ENCODE results near the gene DTX3.
"Not testable (repeated sequence)": the region's sequence is repeated elsewhere in the genome, so short reads cannot be mapped to it uniquely, and the experiment has no call there.

The DTX3 gene

GRCh38 chr12:57607958-57608663 is 3.5 kb downstream of the DTX3 start:
- DNase-seq (ENCODE audit: low read depth): no peak

DNA sequence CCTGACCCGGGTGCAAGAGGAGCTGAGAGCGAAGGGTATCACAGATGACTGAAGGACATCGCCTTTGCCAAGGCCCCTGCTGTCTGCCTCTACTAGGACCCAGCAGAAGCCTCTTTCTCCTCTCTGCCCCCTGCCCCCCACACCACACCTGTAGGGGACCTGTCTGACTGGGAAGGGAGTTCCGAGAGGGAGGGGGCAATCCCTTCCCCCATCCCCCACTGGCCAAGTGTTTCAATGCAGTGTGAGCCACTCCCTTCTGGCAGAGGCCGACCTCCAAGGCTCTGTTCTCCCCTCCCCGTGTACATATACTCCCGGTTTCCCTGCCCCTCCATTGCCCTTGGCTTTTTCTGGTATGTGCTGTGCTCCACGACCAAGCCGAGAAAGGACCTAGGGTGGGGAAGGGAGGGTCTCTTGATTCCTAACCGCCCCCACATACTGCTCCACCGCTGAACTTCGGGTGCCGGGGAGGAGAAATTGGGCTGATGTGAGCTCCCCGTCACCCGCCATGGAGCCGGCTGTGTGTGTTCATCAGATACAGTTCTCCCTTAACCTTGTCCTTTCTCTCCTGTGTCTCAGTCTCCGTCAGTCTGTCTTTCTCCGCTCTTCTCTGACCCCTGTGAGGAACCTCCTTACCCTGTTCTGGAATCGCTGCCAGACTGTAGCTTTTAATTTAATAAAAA is 4.6 kb downstream of the DTX3 start:
- no peak for DNase-seq (ENCODE audit: low read depth)

GRCh38 chr12:57609781-57610553 is 5.3 kb downstream of the DTX3 start:
- DNase-seq (ENCODE audit: low read depth): no peak

GRCh38 chr12:57610554-57611107 is 6.0 kb downstream of the DTX3 start:
- no peak for DNase-seq (ENCODE audit: low read depth)

DNA sequence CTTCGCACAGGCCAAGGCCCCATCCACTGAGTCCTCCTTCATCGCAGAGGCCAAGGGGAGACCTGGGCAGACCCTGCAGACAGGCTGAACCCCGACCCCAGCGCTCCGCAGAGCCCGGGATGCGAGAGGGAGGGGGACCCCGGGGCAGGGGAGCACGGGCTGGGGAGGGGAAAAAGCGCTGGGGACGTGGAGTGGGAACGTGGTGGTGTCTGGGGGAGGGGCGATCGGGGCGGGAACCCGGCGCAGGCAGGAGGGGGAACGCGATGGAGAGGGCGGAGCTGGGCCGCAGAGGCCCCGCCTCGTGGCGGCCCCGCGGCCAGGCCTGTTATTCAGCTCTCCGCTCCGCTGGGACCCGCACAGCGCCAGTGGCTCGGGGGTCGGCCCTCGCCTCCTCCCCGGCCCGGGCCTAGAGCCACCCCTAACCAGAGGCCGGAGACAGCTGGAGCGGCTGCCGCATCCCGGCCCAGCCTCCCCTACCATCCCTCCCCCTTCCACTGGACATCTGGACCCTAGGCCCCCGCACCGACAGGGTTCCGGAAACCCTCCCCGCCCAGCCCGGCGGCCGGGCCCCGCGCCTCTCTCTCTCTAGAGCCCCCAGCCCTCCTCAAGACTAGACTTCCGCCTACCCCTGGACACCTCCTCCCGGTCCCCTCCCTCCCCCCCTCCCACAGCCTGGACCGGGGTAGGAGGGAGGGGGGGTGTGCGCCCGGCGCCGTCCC is 6.6 kb downstream of the DTX3 start, which contains the start of gene ARHGEF25:
Gene ARHGEF25, plus strand, starts transcription at position 328 of the 719 bp plus-strand sequence. CDS start 460 bp downstream, outside the sequence.
- DNase-seq (ENCODE audit: low read depth): peak; percentile 50

GRCh38 chr12:57611827-57612710 is 7.4 kb downstream of the DTX3 start:
- no peak for DNase-seq (ENCODE audit: low read depth)

- no peak for DNase-seq (ENCODE audit: low read depth)
Observed at GRCh38 chr12:57612711-57613426, 8.2 kb downstream of the DTX3 start.

- no peak for DNase-seq (ENCODE audit: low read depth)
Observed at GRCh38 chr12:57613427-57614109, 8.9 kb downstream of the DTX3 start.

DNA sequence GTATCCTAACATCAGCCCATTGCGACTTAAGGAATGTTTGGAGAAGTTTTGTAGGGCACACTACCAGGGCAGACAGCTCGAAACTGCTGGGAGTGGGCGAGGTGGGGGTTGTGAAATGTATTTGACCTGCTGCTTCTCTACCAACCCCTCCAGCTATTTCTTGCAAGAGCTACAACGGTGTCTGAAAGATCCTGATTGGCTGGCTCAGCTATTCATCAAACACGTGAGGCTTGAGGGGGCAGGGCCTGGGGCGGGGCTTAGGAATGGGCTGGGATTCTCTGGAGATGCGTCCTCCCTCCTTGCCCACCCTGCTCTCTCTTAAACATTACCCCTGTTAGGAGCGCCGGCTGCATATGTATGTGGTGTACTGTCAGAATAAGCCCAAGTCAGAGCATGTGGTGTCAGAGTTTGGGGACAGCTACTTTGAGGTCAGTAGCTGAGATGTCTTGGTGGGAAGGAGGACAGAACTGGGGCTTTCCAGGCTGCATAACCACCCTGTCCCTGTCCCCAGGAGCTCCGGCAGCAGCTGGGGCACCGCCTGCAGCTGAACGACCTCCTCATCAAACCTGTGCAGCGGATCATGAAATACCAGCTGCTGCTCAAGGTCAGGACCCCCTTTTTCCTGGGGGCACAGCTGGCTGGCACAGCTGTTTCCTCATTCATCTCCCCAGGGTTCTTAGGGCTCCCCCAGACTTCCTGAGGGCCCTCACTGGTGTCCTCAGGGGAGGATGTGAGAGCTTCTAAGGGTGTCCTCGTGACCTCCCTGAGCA is 9.7 kb downstream of the DTX3 start:
- peak; percentile 44 for DNase-seq (ENCODE audit: low read depth)

- no peak for DNase-seq (ENCODE audit: low read depth)
Observed at GRCh38 chr12:57614948-57615500, 10.4 kb downstream of the DTX3 start.

GRCh38 chr12:57615637-57616036 is 11.0 kb downstream of the DTX3 start:
- no peak for DNase-seq (ENCODE audit: low read depth)

DNA sequence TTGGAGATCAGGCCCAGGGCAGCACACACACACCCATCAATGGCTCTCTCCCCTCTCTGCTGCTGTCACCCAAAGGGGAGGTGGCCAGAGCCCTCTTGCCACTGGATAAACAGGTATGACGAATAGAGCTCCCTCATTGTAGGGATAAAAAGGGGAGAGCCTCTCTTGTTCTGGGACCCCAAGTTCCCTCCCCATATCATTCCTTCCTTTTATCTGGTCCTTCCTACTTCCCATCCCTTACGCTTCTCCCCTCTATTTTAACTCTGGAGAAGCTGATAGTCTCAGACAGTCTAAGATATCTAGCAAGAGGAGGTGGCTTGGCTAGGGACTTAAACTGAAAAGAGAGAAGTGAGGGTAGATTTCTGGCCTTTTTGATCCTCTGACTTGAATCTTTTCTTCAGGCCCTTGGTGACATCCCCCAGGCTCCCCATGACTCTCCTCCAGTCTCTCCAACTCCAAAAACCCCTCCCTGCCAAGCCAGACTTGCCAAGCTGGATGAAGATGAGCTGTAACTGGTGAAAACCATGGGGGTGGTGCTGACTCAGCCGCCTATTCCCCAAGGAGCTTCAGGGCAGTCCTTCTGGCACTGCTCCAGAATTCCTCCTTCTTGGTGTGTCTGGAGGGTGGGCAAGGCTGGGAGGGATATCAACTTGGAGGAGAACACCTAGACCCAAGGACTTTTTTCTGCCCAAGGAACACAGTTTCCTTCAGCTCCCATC is 11.9 kb downstream of the DTX3 start:
- DNase-seq (ENCODE audit: low read depth): no peak

DNA sequence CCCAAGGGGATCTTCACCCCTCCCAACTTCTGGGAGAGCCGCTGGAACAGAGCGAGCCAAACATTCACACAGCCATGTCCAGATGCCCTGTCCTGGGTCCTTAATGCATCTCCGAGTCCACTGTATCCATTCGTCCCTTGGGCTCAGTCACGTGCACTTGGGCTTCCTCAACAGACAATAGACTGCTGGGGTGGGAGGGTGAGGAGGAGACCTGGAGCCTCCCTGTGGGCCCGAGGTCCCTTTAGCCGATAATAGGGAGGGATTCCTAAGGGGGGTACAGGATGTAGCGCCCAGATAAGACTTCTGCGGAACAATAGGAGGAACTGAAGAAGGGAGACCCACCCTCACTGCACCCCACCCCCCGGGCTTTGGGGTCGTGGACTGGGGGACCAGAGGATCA is 13.3 kb downstream of the DTX3 start:
- DNase-seq (ENCODE audit: low read depth): no peak

GRCh38 chr12:57618431-57618830 is 13.8 kb downstream of the DTX3 start:
- not testable (repeated sequence) for DNase-seq (ENCODE audit: low read depth)

DNA sequence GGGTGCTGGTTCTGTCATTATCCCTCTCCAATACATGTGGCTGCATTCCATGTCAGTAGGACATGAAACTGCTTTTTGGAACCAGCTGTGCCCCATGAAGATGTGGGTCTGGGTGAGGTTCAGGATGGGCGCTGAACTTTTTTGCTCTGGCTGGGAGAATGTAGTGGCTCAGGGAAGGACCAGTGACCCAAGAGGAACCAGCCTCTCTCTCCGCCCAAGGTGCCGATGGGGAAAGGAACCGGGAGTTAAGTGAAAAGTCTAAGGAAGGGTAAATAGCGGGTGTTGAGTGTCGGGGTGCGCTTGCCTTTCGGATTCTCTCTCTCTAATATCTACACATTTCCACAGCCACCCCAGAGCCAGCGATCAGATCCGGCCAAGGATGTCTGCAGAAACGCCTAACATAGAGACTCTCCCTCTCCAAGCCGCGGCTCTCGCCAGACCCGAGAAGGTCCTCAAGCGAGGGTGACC is 14.4 kb downstream of the DTX3 start:
- no peak for DNase-seq (ENCODE audit: low read depth)

DNA sequence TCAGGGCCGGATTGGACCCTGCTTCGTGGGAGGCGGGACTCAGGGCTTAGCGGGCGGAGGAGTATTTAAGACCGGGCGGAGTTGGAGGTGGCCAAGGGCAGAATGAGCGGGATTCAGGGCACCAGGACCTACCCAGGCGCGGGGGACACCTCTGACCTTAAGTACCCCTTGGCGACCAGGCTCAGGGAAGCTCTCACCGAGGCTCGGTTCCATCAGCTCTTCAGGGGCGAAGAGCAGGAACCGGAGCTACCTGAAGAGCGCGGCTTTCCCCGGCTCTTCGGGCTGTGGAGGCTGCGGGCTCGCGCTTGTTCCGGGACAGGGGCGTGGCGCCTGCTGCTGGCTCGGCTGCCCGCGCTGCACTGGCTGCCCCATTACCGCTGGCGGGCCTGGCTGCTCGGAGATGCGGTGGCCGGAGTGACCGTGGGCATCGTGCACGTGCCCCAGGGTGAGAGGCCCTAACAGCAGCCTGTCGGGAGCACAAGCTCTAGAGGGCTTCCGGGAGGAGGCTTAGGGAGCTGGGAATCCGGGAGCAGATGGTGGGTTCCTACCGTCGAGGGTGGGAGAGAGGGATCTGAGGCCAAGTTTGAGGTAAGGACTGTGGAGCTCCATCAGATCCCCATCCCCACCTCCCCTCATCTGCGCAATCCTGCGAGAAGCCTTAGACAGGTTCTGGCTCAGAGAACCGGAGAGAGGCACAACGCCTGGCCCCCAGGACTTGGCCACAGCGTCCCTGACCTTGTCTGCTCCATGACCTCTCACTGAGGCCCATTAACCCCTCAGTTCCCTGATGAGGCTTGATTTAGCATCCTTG is 15.0 kb downstream of the DTX3 start:
- no peak for DNase-seq (ENCODE audit: low read depth)

Measured in iris pigment epithelial cell (primary cell).